ENCODE data around the gene MTR.

GRCh38 chr1:236864211-236864610 is 69.1 kb downstream of the MTR start:
- TF ChIP-seq CTCF (IDR thresholded peaks at IDR 0.05) (no peak), POLR2A (IDR thresholded peaks at IDR 0.05) (no peak)

Data from heart left ventricle (tissue), 13 donors.